GM23338 (cell line): ENCODE measurements around the gene STPG2. TPM values are rescaled to one million over a fixed set of nuclear protein-coding genes. Genes with fewer than 3 reads are reported as not detected.

Experiments
- ATAC-seq: fragments of 200-7000 bp; cut with Tn5 transposase; 3 replicates; pipeline ENCODE4 v1.9.1; 2020
- DNase-seq: peaks from one replicate; pipeline ENCODE4 v3.0.0-alpha.2; 2015; ENCODE audit warnings: low spot score
- H2AFZ ChIP-seq: fragments of 200-600 bp; sonication (generic); 2 replicates; pipeline ENCODE4 v1.8.0; 2016; ENCODE audit warnings: antibody characterized with exemption, mild to moderate bottlenecking, moderate library complexity
- H3F3A ChIP-seq: fragments of 200-600 bp; sonication (generic); replicated peaks from 2 replicates; pipeline ENCODE4 v1.8.0; 2017; ENCODE audit warnings: antibody characterized with exemption, mixed run types, low read depth
- H3K27ac ChIP-seq: fragments of 200-600 bp; sonication (generic); 2 replicates; pipeline ENCODE4 v1.6.1; 2016; ENCODE audit warnings: low read depth
- H3K27me3 ChIP-seq: fragments of 200-600 bp; sonication (generic); 2 replicates; pipeline ENCODE4 v1.8.0; 2016; ENCODE audit warnings: mild to moderate bottlenecking, mixed run types, moderate library complexity; ENCODE audit not compliant: insufficient read depth
- H3K36me3 ChIP-seq: fragments of 200-600 bp; sonication (generic); 2 replicates; pipeline ENCODE4 v1.8.0; 2016; ENCODE audit warnings: mild to moderate bottlenecking; ENCODE audit not compliant: insufficient read depth
- H3K4me1 ChIP-seq: fragments of 200-600 bp; sonication (generic); 2 replicates; pipeline ENCODE4 v1.8.0; 2016; ENCODE audit warnings: mild to moderate bottlenecking, moderate library complexity; ENCODE audit not compliant: insufficient read depth
- H3K4me2 ChIP-seq: fragments of 200-600 bp; sonication (generic); 2 replicates; pipeline ENCODE4 v1.7.1; 2017; ENCODE audit warnings: mixed run types
- H3K4me3 ChIP-seq: fragments of 200-600 bp; sonication (generic); 2 replicates; pipeline ENCODE4 v1.6.1; 2016; ENCODE audit warnings: mixed run types
- H3K79me2 ChIP-seq: fragments of 200-600 bp; sonication (generic); replicated peaks from 2 replicates; pipeline ENCODE4 v1.8.0; 2017; ENCODE audit warnings: mild to moderate bottlenecking; ENCODE audit not compliant: insufficient read depth
- H3K9me2 ChIP-seq: fragments of 200-600 bp; sonication (generic); 2 replicates; pipeline ENCODE4 v1.8.0; 2017; ENCODE audit not compliant: insufficient read depth
- H4K20me1 ChIP-seq: fragments of 200-600 bp; sonication (generic); replicated peaks from 2 replicates; pipeline ENCODE4 v1.8.0; 2017; ENCODE audit warnings: mild to moderate bottlenecking; ENCODE audit not compliant: insufficient read depth
- H3K27ac Mint-ChIP-seq: 2 replicates; pipeline ENCODE4 v1.8.0; 2020; ENCODE audit warnings: inconsistent platforms, mild to moderate bottlenecking, moderate library complexity, mixed read lengths
- H3K27me3 Mint-ChIP-seq: 3 replicates; pipeline ENCODE4 v1.8.0; 2022; ENCODE audit warnings: low read depth, mild to moderate bottlenecking, moderate library complexity, mixed read lengths, inconsistent platforms; ENCODE audit not compliant: insufficient read depth, poor library complexity
- H3K36me3 Mint-ChIP-seq: 3 replicates; pipeline ENCODE4 v1.8.0; 2021; ENCODE audit warnings: low read depth, mild to moderate bottlenecking, inconsistent platforms, moderate library complexity, mixed read lengths
- H3K4me1 Mint-ChIP-seq: 3 replicates; pipeline ENCODE4 v1.8.0; 2020; ENCODE audit warnings: mild to moderate bottlenecking, inconsistent platforms, mixed read lengths
- H3K4me3 Mint-ChIP-seq: 3 replicates; pipeline ENCODE4 v1.8.0; 2021; ENCODE audit warnings: moderate library complexity, mild to moderate bottlenecking, inconsistent platforms, mixed read lengths
- H3K9me3 Mint-ChIP-seq: 3 replicates; pipeline ENCODE4 v1.8.0; 2020; ENCODE audit warnings: moderate library complexity, mild to moderate bottlenecking, inconsistent platforms, mixed read lengths
- CREB1 ChIP-seq: fragments of 250-450 bp; sonication (Bioruptor Pico); IDR thresholded peaks from 2 replicates; pipeline ENCODE4 v1.5.0; 2020; ENCODE audit warnings: low read depth, mild to moderate bottlenecking, moderate library complexity
- CTCF ChIP-seq, 2 experiments: fragments of 200-600 bp in 1 of 2; sonication (generic) in 1 of 2; conservative IDR thresholded peaks; 2 replicates each; pipeline versions ENCODE4 v1.5.1 to v1.6.1; 2016 to 2017; ENCODE audit warnings: antibody characterized with exemption in 2 of 2, low read depth in 2 of 2, mild to moderate bottlenecking in 2 of 2, moderate library complexity in 1 of 2
- EZH2 ChIP-seq: fragments of 200-600 bp; sonication (generic); IDR thresholded peaks from one replicate; pipeline ENCODE4 v1.8.0; 2017; ENCODE audit warnings: antibody characterized with exemption, mild to moderate bottlenecking, low read depth; ENCODE audit not compliant: unreplicated experiment
- EZH2phosphoT487 ChIP-seq: fragments of 200-600 bp; sonication (generic); IDR thresholded peaks from one replicate; pipeline ENCODE4 v1.8.1; 2018; ENCODE audit warnings: antibody characterized with exemption; ENCODE audit not compliant: unreplicated experiment
- JUNB ChIP-seq: IDR thresholded peaks from one replicate; pipeline ENCODE4 v1.6.1; 2016; ENCODE audit warnings: antibody characterized with exemption; ENCODE audit not compliant: unreplicated experiment
- NANOG ChIP-seq: IDR thresholded peaks from 2 replicates; pipeline ENCODE4 v1.6.1; 2016; ENCODE audit warnings: antibody characterized with exemption, borderline replicate concordance
- POLR2AphosphoS5 ChIP-seq: IDR thresholded peaks from 2 replicates; pipeline ENCODE4 v1.6.1; 2016; ENCODE audit warnings: antibody characterized with exemption, low read depth
- STAT1 ChIP-seq: IDR thresholded peaks from one replicate; pipeline ENCODE4 v1.6.1; 2016; ENCODE audit warnings: antibody characterized with exemption; ENCODE audit not compliant: unreplicated experiment
- ZNF114 ChIP-seq: fragments of 250-450 bp; sonication (Bioruptor Pico); IDR thresholded peaks from 2 replicates; pipeline ENCODE4 v1.5.0; 2020; ENCODE audit warnings: mild to moderate bottlenecking, moderate library complexity
- ZNF331 ChIP-seq: fragments of 250-450 bp; sonication (Bioruptor Pico); IDR thresholded peaks from 2 replicates; pipeline ENCODE4 v1.5.0; 2020; ENCODE audit warnings: low read depth, mild to moderate bottlenecking, moderate library complexity
- ZNF462 ChIP-seq: fragments of 250-450 bp; sonication (Bioruptor Pico); IDR thresholded peaks from 2 replicates; pipeline ENCODE4 v1.5.0; 2020; ENCODE audit warnings: mild to moderate bottlenecking, moderate library complexity
- polyA plus RNA-seq: library from polyadenylated mRNA; unstranded; fragments of >200 nt; fragmentation: Nextera tagmentation; extraction: Ambion mirVana; gene quantifications from 2 replicates; pipeline ENCODE4 v1.2.1, GENCODE V29; 2016
- total RNA-seq: library from RNA; depleted of rRNA; stranded (reverse); fragments of >200 nt; shearing (Covaris generic); gene quantifications from 2 replicates; pipeline ENCODE4 v1.2.3, GENCODE V29; 2014
- TF ChIP-seq, protein P1 (sequence below): IDR thresholded peaks from one replicate; pipeline ENCODE4 v1.6.1; 2018; ENCODE audit warnings: antibody characterized with exemption; ENCODE audit not compliant: unreplicated experiment
- TF ChIP-seq, protein P2 (sequence below): IDR thresholded peaks from 2 replicates; pipeline ENCODE4 v1.6.1; 2016; ENCODE audit warnings: antibody characterized with exemption

The STPG2 gene
- total and polyA plus RNA-seq, 2 experiments from 2014 or later, result 0.17 to 0.32 TPM

DNA sequence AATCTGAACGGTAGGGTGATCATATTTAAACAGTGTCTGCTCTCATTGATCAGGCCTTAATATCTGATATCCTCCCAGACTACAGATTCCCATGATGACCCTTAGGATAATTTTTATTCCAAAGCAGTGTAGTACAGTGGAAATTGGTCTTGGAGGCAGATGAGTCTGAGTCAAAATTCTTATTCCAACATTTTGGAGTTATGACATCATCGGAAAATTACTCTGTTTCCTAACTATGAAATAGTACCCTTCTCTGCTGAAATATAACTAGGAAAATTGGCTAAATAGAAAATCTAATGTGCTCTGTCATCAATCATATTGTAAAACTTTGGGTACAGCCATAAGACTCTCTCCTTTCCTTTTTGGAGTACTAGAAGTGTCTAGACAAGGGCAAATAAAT lies 583.3 kb downstream of the STPG2 start:
- DNase-seq (no peak), ATAC-seq (no peak)
- no peaks in the 10 kb centered on the region for H3K27me3 ChIP-seq
- H3F3A ChIP-seq, result no peaks in the 10 kb centered on the region
- TF ChIP-seq NANOG (no peak), POLR2AphosphoS5 (no peak), ZNF331 (CRISPR knock-in tag) (no peak), ZNF114 (CRISPR knock-in tag) (no peak), ZNF462 (CRISPR knock-in tag) (no peak), EZH2 (no peak), CTCF (conservative IDR thresholded peaks at IDR 0.05; ENCODE audit: low read depth in 2 of 2) (no peak), STAT1 (no peak), EZH2phosphoT487 (no peak), JUNB (no peak), CREB1 (CRISPR knock-in tag) (no peak)
- TF ChIP-seq, protein P1, sequence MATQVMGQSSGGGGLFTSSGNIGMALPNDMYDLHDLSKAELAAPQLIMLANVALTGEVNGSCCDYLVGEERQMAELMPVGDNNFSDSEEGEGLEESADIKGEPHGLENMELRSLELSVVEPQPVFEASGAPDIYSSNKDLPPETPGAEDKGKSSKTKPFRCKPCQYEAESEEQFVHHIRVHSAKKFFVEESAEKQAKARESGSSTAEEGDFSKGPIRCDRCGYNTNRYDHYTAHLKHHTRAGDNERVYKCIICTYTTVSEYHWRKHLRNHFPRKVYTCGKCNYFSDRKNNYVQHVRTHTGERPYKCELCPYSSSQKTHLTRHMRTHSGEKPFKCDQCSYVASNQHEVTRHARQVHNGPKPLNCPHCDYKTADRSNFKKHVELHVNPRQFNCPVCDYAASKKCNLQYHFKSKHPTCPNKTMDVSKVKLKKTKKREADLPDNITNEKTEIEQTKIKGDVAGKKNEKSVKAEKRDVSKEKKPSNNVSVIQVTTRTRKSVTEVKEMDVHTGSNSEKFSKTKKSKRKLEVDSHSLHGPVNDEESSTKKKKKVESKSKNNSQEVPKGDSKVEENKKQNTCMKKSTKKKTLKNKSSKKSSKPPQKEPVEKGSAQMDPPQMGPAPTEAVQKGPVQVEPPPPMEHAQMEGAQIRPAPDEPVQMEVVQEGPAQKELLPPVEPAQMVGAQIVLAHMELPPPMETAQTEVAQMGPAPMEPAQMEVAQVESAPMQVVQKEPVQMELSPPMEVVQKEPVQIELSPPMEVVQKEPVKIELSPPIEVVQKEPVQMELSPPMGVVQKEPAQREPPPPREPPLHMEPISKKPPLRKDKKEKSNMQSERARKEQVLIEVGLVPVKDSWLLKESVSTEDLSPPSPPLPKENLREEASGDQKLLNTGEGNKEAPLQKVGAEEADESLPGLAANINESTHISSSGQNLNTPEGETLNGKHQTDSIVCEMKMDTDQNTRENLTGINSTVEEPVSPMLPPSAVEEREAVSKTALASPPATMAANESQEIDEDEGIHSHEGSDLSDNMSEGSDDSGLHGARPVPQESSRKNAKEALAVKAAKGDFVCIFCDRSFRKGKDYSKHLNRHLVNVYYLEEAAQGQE, result no peak
- TF ChIP-seq, protein P2, sequence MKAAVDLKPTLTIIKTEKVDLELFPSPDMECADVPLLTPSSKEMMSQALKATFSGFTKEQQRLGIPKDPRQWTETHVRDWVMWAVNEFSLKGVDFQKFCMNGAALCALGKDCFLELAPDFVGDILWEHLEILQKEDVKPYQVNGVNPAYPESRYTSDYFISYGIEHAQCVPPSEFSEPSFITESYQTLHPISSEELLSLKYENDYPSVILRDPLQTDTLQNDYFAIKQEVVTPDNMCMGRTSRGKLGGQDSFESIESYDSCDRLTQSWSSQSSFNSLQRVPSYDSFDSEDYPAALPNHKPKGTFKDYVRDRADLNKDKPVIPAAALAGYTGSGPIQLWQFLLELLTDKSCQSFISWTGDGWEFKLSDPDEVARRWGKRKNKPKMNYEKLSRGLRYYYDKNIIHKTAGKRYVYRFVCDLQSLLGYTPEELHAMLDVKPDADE, result no peak
- H3K79me2 ChIP-seq, result no peaks in the 10 kb centered on the region
- peaks cover 3% of the 10 kb centered on the region for H3K27me3 Mint-ChIP-seq
- H3K36me3 ChIP-seq, result no peaks in the 10 kb centered on the region
- no peaks in the 10 kb centered on the region for H4K20me1 ChIP-seq
- no peak overlapping the region for H3K27ac ChIP-seq
- no peak overlapping the region for H3K4me3 Mint-ChIP-seq
- H2AFZ ChIP-seq, result no peak overlapping the region
- peaks cover 7% of the 10 kb centered on the region; the same call in 1 of the 2 replicates for H3K9me2 ChIP-seq
- H3K36me3 Mint-ChIP-seq, result peaks cover 9% of the 10 kb centered on the region; the same call in 2 of the 3 replicates
- peaks cover 6% of the 10 kb centered on the region for H3K9me3 Mint-ChIP-seq
- peaks cover 29% of the 10 kb centered on the region for H3K4me1 ChIP-seq
- no peak overlapping the region for H3K4me3 ChIP-seq
- H3K4me2 ChIP-seq, result no peak overlapping the region
- peaks cover 18% of the 10 kb centered on the region for H3K4me1 Mint-ChIP-seq
- no peak overlapping the region for H3K27ac Mint-ChIP-seq
